Gastroesophageal sphincter (tissue), 4 donors: Measurements from ENCODE around the gene ACTMAP. TPM values are rescaled to one million over a fixed set of nuclear protein-coding genes. Genes with fewer than 3 reads are reported as not detected.
"Not testable (repeated sequence)": the region's sequence is repeated elsewhere in the genome, so short reads cannot be mapped to it uniquely, and the experiment has no call there.

Experiments used
- ATAC-seq: fragments of 150-250 bp; one replicate; pipeline ENCODE4 v1.9.1; 2016; ENCODE audit warnings: mild to moderate bottlenecking, moderate library complexity
- H3K27ac ChIP-seq, 4 donors: fragments of 200-600 bp; sonication (generic) in 3 of 4; 1 replicate in 3 of 4; 2 replicates in 1 of 4; pipeline ENCODE4 v1.5.1; 2016 to 2019
- H3K27me3 ChIP-seq: fragments of 200-600 bp; sonication (generic); one replicate; pipeline ENCODE4 v1.5.1; 2019
- H3K36me3 ChIP-seq, 2 donors: fragments of 200-600 bp; sonication (generic); one replicate each; pipeline ENCODE4 v1.5.1; 2019; ENCODE audit warnings: control low read depth in 1 of 2
- H3K4me1 ChIP-seq, 3 donors: fragments of 200-600 bp; sonication (generic); 1 replicate in 2 of 3; 2 replicates in 1 of 3; pipeline ENCODE4 v1.5.1; 2016 to 2019; ENCODE audit warnings: control low read depth in 2 of 3
- H3K4me3 ChIP-seq, 2 donors: fragments of 200-600 bp; sonication (generic); one replicate each; pipeline ENCODE4 v1.5.1; 2019; ENCODE audit warnings: mild to moderate bottlenecking in 1 of 2, moderate library complexity in 1 of 2
- H3K9me3 ChIP-seq, 3 donors: fragments of 200-600 bp; sonication (generic); one replicate each; pipeline ENCODE4 v1.5.1; 2017 to 2019; ENCODE audit warnings: control low read depth in 2 of 3
- CTCF ChIP-seq, 4 experiments: fragments of 200-600 bp in 2 of 4; fragments of 450-650 bp in 2 of 4; sonication (generic) in 1 of 4; IDR thresholded peaks; one replicate each; pipeline ENCODE4 v1.5.1; 2017 to 2019; ENCODE audit warnings: antibody characterized with exemption in 4 of 4, mild to moderate bottlenecking in 2 of 4, moderate library complexity in 2 of 4
- EP300 ChIP-seq: sonication (generic); formaldehyde crosslinking; IDR thresholded peaks from one replicate; pipeline ENCODE4 v1.6.1; 2017; ENCODE audit warnings: antibody characterized with exemption, mild to moderate bottlenecking
- POLR2A ChIP-seq, 2 donors: fragments of 450-650 bp; IDR thresholded peaks; one replicate each; pipeline ENCODE4 v1.6.1; 2017; ENCODE audit warnings: antibody characterized with exemption in 2 of 2, mild to moderate bottlenecking in 2 of 2, moderate library complexity in 1 of 2
- POLR2AphosphoS5 ChIP-seq: sonication (generic); formaldehyde crosslinking; IDR thresholded peaks from one replicate; pipeline ENCODE4 v1.6.1; 2017; ENCODE audit warnings: antibody characterized with exemption
- WGBS, 2 donors: methylation state at CpG; one replicate each; pipeline ENCODE4 v1.1.5; 2018; ENCODE audit warnings: low coverage in 1 of 2; 5-methylcytosine and 5-hydroxymethylcytosine counted together
- total RNA-seq, 4 donors: library from RNA; depleted of rRNA; stranded (reverse); fragments of >200 nt; gene quantifications; one replicate each; pipeline ENCODE4 v1.1.0, GENCODE V29; 2016

ACTMAP gene
- total RNA-seq, 4 donors from 2014 or later = 0.89 to 2.4 (median 2.0) TPM

- peaks cover 0 to 66% of the 10 kb centered on the region in 2 donors for H3K36me3 ChIP-seq
- no CpG with 5 or more reads among the region's 1 CpG for WGBS, 2 donors
- no peak overlapping the region for H3K27ac ChIP-seq
Observed at GRCh38 chr19:40785526-40785925, 35.2 kb upstream of the ACTMAP start.

GRCh38 chr19:40784146-40784545 is 33.9 kb upstream of the ACTMAP start:
- not testable (repeated sequence) for ATAC-seq, H3K4me3 ChIP-seq, H3K4me1 ChIP-seq, H3K9me3 ChIP-seq, H3K27me3 ChIP-seq, H3K27ac ChIP-seq
- H3K36me3 ChIP-seq = peaks cover 0 to 60% of the 10 kb centered on the region in 2 donors
- WGBS, 2 donors = 75 to 78% methylated on average over 1 of the region's 2 CpGs

More at GRCh38 chr19:40785526-40785925, 35.2 kb upstream of the ACTMAP start:
- H3K4me3 ChIP-seq = no peak overlapping the region
- H3K9me3 ChIP-seq = no peaks in the 10 kb centered on the region
- H3K4me1 ChIP-seq = no peaks in the 10 kb centered on the region
- ATAC-seq = no peak
- TF ChIP-seq EP300 (no peak), CTCF (IDR thresholded peaks at IDR 0.05) (no peak), POLR2AphosphoS5 (no peak), POLR2A (IDR thresholded peaks at IDR 0.05) (no peak)
- H3K27me3 ChIP-seq = no peaks in the 10 kb centered on the region

- ATAC-seq = no peak
- no CpG with 5 or more reads among the region's 14 CpGs for WGBS, 2 donors
- H3K4me3 ChIP-seq = no peak overlapping the region
- no peaks in the 10 kb centered on the region for H3K27me3 ChIP-seq
- peaks cover 0 to 56% of the 10 kb centered on the region in 2 donors for H3K36me3 ChIP-seq
- H3K4me1 ChIP-seq = peaks cover 0 to 12% (median 6%) of the 10 kb centered on the region in 3 donors
- TF ChIP-seq POLR2AphosphoS5 (no peak), EP300 (no peak), CTCF (IDR thresholded peaks at IDR 0.05) (no peak), POLR2A (IDR thresholded peaks at IDR 0.05) (no peak)
- H3K27ac ChIP-seq = no peak overlapping the region
- no peaks in the 10 kb centered on the region for H3K9me3 ChIP-seq
Observed at GRCh38 chr19:40783711-40784110, 33.4 kb upstream of the ACTMAP start.

GRCh38 chr19:40781140-40781539 is 30.9 kb upstream of the ACTMAP start:
- peaks cover 0 to 25% (median 13%) of the 10 kb centered on the region in 3 donors for H3K4me1 ChIP-seq
- no peak overlapping the region for H3K27ac ChIP-seq
- H3K27me3 ChIP-seq = no peaks in the 10 kb centered on the region
- no peak overlapping the region for H3K4me3 ChIP-seq
- no peaks in the 10 kb centered on the region for H3K9me3 ChIP-seq
- TF ChIP-seq POLR2A (IDR thresholded peaks at IDR 0.05) (no peak), EP300 (no peak), POLR2AphosphoS5 (no peak), CTCF (IDR thresholded peaks at IDR 0.05) (no peak)
- 94 to 95% methylated on average over 4 to 7 of the region's 7 CpGs for WGBS, 2 donors
- peaks cover 0 to 31% of the 10 kb centered on the region in 2 donors for H3K36me3 ChIP-seq
- ATAC-seq = no peak

- H3K27ac ChIP-seq = no peak overlapping the region
- no peaks in the 10 kb centered on the region for H3K27me3 ChIP-seq
- TF ChIP-seq POLR2A (IDR thresholded peaks at IDR 0.05) (no peak), POLR2AphosphoS5 (no peak), EP300 (no peak), CTCF (IDR thresholded peaks at IDR 0.05) (no peak)
- H3K4me3 ChIP-seq = no peak overlapping the region
- WGBS, 2 donors = 96 to 100% methylated on average over 1 to 5 of the region's 5 CpGs
- H3K36me3 ChIP-seq = peaks cover 0 to 28% of the 10 kb centered on the region in 2 donors
- H3K4me1 ChIP-seq = peaks cover 0 to 25% (median 13%) of the 10 kb centered on the region in 3 donors
- ATAC-seq = no peak
- no peaks in the 10 kb centered on the region for H3K9me3 ChIP-seq
Observed at GRCh38 chr19:40780582-40780981, 30.3 kb upstream of the ACTMAP start.
